HL-60/S4 treated with phorbol 12-myristate 13-acetate at 8.2 ng/mL for 4 days and 3 days (cell line): ENCODE results near the gene LRRC56.
"Not testable (repeated sequence)": the region's sequence is repeated elsewhere in the genome, so short reads cannot be mapped to it uniquely, and the experiment has no call there.

Source experiments
- in situ Hi-C: fragments of 300-500 bp; cut with MboI; formaldehyde crosslinking; loops from 2 replicates; pipeline ENCODE4 v1.15.0; 2022; ENCODE audit warnings: low sequenced_read_pairs

LRRC56 gene

DNA sequence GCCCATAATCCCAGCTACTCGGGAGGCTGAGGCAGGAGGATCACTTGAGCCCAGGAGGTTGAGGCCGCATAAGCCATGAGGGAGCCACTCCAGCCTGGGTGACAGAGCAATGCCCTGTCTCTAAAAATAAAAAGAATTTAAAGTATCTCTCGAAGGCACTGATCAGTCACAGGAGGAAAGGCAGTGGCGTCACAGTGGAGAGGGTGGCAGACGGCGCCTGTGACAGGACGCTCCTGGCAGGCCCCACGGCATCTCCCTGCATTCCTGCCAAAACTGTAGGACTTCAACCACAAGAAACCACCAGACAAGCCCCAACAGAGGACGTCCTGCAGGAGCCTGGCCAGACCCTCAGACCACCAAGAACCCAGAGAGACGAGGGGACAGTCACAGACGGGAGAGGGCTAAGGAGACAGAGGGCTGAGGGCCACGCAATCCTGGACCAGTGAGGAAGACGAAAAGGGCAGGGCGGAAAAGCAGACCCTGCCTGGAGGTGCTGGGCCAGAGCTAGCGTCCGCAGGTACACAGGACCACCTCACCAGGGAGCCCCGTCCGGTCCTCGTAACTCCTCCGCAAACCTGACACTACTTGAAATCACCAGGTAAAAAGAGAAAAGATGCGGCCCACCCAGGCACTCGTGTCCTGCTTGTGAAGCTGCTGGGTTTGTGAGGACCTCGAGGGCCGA lies 36.2 kb upstream of the LRRC56 start:
- in situ Hi-C loops: no loop called here

- in situ Hi-C loops: no loop called here
These were observed 35.5 kb upstream of the LRRC56 start for GRCh38 chr11:501683-502287.

DNA sequence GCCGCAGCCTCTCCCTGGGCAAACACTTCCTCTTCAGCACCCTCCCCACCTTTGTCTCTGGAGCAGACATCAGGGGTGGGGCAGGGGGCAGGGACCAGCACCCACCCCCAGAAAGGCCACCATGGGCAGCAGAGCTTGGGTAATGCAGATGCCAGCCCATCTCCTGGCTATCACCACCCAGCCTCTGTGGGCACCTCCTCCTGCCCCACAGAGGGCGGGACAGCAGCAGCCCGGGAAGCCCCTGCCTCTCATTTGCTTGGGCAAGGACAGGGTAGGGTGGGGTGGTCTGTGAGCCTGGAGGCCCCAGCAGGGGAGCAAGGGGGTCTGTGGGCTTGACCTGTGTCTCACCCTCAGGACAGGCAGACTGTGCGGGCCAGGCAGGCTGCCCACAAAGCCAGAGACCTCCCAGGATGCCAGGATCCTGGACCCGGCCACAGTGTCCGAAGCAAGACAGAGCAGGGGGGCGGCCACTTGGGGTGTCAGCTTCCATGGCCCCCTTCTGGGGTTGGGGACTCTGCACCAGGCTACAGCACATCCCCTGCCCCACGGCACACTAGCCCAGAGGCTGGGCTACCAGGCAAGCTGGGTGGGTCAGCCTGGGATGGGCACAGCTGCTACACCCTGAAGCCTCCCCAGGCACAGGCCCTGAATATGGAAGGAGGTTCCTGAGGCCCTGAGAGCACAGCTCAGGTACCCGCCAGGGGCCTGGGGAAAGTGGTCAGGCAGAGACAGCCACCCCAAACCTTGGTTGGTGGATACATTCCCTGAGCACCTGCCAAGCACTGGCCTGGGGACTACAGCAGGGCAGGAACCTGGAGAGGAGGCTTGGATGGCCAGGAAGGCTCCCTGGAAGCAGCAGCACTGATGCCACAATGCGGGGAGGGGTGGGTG lies 34.8 kb upstream of the LRRC56 start:
- in situ Hi-C loops: no loop called here

GRCh38 chr11:503179-503981 lies 33.9 kb upstream of the LRRC56 start:
- in situ Hi-C loops: no loop called here

- in situ Hi-C loops: no loop called here
These were observed 33.0 kb upstream of the LRRC56 start for GRCh38 chr11:504053-504993.

GRCh38 chr11:504994-505344 lies 32.4 kb upstream of the LRRC56 start:
- in situ Hi-C loops: no loop called here

DNA sequence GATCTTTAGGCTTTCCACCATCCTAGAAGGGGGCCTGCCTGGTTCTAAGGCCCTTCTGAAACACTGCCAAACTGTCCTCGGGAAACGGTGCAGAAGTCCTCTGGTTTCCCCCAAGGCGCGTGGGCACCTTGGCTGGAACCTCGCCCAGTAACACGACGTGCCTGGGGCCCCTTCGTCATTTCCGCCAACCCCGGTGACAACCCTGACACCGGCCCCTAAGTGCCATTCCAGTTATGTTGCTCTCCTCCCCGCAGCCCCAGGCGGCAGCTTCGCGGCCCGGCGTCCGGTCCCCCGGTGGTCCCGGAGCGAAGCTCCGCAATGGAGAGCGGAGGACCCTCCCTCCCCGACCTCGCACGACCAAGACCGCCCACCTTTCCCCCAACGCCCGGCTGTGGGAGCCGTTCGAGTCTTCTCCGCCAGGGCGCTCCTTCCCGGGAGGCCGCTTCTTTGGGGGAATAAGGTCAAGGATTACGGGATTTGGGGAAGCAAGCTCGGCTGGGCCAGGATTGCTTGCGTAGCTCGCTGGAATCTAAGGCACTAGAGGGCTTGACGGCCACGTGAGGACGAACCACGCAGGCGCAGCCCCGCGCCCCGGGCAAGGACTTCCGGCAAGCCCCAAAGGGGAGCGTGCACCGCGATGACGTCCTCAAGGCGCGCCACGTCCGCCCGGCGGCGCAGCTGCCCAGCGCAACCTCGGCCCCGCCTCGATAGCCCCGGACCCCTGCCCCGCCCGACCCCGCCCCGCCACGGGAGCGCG lies 30.9 kb upstream of the LRRC56 start:
- in situ Hi-C loops: no loop called here

DNA sequence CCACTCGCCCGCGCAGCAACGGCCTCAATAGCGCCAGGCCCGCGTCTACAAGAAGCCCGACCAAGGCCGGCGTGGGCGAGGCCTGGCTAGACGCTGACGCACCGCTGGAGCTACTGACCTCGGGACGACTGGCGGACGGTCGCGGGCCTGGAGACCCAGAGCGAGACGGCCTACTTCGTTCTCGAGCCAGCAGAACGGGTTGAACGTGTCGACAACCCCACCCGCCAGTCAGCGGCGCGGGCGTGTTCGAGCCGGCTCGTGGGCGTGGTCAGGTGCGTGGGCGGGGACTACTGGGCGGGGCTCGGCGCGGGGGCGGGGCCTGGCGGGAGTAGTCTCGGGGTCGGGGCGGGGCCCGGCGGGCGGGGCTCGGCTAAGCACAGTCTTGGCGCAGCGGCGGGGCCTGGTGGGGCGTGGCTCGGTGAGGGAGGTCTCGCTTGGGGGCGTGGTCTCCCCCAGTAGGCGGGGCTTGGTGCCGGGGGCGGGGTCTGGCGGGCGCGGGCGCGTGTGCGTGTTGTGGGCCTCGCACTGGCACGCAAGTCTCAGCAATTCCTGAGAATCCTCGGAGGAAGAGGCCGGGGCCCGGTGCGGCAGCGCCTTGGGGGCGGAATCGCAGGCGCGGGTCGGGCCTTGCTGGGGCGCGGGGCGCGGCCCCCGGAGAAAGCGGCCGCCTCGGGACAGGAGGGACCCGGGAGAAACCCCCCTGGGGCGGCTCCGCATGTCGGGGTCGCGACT lies 30.2 kb upstream of the LRRC56 start, which contains the start of gene RNH1:
TSS of gene RNH1 (minus strand) at position 248 of the 732 bp plus-strand sequence. CDS start 5,080 bp downstream, outside the sequence.
- in situ Hi-C loops: no loop called here

DNA sequence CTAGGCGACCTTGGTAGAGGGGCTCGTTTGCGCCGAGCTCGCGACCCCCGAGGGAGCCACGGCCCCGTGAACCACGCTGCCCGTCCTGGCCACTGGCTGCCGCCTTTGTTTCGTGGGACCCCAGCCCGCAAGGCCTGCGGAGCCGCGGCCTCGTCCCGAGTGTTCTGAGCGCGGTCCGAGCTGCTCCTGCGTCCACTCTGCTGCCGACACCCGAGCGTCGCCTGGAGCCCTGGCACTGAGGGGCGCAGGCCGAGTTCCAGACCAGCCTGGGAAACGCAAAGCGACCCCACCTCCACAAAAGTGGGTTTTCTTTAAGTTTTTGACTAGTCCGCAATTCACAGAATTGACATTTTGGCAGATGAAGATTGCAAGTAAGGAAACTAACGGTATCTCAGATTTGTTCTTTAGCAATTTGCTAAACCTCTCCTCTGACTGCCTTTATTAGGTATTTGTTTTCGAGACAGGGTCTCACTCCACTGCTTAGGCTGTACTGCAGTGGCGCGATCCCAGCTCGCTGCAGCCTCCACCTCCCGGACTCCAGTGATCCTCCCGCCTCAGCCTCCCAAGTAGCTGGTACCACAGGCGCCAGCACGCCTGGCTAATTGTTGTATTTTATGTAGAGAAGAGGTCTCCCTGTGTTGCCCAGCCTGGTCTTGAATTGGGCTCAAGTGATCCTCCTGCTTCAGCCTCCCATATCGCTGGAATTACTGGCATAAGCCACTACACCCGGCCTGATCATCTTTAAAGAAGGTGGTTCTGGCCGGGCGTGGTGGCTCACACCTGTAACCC lies 29.4 kb upstream of the LRRC56 start:
- in situ Hi-C loops: no loop called here

DNA sequence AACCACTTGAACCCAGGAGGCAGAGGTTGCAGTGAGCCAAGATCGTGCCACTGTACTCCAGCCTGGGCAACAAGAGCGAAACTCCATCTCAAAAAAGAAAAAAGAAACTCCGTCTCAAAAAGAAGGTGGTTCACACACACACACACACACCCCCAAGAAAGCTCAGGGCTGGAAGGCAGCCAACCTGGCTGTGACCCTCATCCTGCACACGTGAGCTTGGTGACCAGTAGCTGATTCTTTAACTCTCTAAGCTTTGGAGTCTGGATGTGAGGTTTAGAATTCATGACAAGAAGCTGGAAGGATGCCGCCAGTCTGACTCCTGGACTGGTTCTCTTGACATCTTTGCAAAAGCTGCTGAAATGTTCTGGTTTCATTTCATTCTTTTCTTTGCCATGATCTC lies 28.4 kb upstream of the LRRC56 start:
- in situ Hi-C loops: no loop called here

DNA sequence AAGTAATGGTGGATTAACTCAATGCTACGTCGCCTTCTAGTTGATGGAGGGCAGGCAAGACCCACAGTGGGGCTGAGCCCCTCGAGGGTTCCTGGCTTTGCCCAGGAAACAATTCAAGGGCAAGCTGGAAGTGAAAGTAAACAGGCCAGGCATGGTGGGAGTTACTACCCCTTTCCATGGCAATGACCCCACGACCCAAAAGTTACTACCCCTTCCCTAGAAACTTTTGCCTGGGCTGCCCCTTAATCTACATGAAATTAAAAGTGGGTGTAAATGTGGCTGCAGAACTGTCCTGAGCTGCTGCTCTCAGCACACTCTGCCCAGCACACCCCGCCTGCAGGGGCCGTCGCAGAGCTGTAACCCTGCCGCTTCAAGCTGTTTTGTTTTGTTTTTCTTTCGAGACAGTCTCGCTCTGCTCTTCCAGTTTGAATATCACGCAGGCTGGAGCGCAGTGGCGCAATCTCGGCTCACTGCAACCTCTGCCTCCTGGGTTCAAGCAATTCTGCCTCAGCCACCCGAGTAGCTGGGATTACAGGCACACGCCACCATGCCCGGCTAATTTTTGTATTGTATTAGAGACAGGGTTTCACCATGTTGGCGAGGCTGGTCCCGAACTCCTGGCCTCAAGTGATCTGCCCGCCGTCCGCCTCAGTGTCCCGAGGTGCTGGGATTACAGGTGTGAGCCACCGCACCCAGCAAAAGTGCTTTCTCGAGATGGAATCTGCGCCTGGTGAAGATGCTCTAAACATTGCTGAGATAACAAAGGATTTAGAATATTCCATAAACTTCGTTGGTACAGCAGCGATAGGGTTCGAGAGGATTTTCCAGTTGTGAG lies 24.3 kb upstream of the LRRC56 start:
- in situ Hi-C loops: no loop called here

DNA sequence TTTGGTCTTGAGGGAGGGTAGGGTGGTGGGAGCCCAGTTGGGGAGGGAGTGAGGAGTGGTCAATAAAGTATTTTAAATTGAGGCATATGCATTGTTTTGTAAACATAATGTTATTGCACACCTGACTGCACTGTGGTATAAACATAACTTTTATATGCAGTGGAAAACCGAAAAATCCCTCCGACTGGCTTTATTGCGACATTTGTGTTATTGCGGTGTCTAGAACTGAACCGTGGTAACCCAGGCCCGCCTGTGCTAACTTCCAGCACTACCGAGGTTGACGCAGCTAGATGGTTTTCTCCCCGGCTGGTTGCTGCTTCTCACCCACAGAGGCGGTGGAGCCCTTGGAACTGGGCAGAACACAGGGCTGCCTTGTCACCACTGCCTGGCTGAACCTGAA lies 22.7 kb upstream of the LRRC56 start:
- in situ Hi-C loops: no loop called here

DNA sequence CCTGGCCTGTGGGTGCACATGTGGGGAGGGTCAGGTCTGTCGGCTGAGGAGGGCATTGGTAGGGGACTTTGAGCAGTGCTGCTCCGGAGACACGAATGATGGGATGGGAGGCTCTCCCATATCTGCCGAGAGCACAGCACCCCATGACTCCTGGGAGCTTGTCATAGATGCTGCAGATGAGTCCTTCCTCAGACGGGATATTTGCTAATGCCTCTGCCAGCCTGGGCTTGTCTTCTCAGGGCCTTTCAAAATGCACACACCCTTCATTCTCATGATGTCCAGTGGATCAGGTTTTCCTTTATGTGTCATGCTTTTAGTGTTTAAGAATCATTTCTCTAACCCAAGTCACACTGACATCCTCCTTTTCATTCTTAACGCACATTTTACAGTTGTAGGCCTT lies 22.2 kb upstream of the LRRC56 start:
- in situ Hi-C loops: no loop called here

DNA sequence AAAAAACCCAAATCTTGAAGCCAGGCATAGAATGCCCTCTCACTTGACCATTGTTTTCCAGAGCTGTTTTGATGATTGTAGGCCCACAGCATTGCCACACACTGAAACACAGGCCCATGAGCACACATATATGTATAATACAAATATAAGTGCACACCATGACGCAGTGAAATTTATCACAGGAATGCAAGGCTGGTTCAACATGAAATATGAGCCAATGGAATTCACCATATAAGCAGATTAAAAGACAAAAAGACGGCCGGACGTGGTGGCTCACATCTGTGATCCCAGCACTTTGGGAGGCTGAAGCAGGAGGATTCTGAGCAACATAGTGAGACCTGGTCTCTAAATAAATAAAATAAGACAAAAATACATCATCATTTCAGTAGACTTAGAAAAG lies 20.9 kb upstream of the LRRC56 start:
- in situ Hi-C loops: no loop called here

GRCh38 chr11:516918-517685 lies 20.2 kb upstream of the LRRC56 start:
- in situ Hi-C loops: not testable (repeated sequence)
